Subcutaneous adipose tissue (tissue), 4 donors: ENCODE measurements around the gene CACNA1G. TPM values are rescaled to one million over a fixed set of nuclear protein-coding genes. Genes with fewer than 3 reads are reported as not detected.

Experiments used
- total RNA-seq, 4 donors: library from RNA; depleted of rRNA; stranded (reverse); fragments of >200 nt; gene quantifications; one replicate each; pipeline ENCODE4 v1.1.0, GENCODE V29; 2016
- TF ChIP-seq, protein P1 (sequence below): fragments of 450-650 bp; IDR thresholded peaks from one replicate; pipeline ENCODE4 v1.5.1; 2016; ENCODE audit warnings: low read depth, mild to moderate bottlenecking, control low read depth, antibody characterized with exemption, moderate library complexity

Gene CACNA1G
- total RNA-seq, 4 donors from 2014 or later = 0.17 to 0.44 TPM; not detected in 2

DNA sequence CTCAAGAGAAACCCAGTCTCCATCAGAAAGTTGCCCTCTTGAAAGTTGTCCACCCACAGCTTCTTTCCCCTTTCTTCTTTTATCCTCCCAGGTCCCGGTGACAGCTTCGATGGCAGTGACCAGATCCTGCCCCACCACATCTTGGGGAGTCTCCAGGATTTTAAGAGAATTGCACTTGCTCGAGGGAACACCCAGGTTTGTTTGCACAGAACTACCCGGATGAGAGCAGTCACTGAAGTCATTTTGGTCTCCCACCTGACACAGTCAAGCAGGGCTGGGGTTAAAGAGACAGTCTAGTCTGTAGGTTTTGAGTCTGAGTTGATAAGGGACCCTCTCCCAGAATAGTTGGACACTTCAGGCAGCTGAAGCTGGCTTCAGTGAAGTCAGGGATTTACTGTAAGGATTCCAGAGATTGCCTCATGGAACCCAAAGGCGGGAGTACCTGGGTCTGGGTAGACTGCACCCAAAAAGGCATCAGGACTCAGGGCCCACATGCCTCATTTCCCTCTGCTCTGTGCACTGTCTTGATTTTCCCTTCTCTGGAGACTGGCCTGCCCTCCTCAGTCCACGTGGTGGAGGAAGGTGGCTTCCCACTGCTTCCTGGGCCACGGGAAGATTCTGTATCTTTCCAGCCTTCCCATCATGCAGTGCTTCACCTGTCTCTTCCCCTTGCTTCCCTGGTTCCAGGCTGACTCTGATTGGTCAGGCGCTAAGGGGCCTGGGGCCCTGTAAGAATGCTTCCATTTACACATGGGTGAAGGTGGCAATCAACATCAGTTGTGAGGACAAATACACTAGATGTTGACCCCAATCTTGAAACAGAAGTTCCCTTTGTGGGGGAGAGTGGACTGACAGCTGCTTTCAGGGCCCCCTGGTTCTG is 42.8 kb upstream of the CACNA1G start:
- TF ChIP-seq, protein P1, sequence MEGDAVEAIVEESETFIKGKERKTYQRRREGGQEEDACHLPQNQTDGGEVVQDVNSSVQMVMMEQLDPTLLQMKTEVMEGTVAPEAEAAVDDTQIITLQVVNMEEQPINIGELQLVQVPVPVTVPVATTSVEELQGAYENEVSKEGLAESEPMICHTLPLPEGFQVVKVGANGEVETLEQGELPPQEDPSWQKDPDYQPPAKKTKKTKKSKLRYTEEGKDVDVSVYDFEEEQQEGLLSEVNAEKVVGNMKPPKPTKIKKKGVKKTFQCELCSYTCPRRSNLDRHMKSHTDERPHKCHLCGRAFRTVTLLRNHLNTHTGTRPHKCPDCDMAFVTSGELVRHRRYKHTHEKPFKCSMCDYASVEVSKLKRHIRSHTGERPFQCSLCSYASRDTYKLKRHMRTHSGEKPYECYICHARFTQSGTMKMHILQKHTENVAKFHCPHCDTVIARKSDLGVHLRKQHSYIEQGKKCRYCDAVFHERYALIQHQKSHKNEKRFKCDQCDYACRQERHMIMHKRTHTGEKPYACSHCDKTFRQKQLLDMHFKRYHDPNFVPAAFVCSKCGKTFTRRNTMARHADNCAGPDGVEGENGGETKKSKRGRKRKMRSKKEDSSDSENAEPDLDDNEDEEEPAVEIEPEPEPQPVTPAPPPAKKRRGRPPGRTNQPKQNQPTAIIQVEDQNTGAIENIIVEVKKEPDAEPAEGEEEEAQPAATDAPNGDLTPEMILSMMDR = no peak

DNA sequence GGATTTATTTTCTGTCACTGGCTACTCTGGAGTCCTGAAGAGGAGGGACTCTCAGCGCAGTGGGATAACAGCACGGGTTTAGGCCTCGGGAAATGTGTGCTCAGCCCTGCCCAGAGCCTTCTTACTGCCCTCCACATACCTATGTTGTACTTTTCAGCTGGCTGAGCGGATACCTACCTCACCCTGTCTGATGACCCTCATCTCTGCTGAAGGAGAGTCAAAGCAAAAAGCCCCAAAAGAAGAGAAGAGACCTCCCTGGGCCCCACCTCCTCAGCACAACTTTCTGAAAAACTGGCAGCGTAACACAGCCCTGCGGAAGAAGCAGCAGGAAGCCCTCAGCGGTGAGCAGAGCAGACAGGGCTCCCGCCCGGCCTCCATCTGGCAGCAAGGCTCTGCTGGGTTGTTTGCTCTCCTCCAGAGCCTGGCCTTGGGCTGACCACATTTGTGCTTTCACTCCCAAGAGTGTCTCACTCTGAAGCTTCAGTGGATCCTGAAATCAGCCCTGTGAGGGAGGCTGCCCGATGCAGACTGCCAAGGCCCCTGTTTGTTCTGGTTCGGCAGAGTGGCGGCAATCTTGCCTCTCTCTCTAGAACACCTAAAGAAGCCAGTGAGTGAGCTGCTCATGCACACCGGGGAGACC is 42.0 kb upstream of the CACNA1G start:
- TF ChIP-seq, protein P1 = no peak

DNA sequence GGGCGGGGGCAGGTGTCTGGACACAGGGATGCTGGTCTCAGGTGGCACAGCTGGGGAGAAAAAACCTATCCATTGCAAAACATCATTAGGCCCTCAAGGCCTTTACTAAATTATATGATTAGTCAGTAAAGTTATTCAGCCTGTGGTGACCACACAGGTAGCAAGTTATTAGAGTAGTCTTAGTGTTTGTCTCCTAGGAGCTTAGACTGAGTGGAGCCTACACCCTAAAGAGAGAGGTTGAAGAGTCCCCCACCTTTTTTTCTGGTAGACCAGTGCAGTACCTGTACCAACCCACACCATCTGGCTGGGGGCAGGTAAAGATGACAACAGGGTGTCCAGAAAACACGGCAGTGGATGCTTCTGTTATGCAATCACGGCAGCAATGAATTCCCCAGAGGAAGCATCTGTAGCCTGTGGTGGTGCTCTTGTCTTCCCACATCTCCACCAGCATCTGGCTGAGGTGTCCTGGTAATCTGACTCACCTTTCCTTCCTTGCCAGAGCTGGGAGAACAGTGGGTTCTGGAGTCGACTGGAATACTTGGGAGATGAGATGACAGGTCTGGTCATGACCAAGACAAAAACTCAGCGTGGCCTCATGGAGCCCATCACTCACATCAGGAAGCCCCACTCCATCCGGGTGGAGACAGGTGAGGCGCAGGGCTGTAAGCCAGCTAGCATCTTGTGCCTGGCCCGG is 41.2 kb upstream of the CACNA1G start:
- TF ChIP-seq, protein P1 = no peak

DNA sequence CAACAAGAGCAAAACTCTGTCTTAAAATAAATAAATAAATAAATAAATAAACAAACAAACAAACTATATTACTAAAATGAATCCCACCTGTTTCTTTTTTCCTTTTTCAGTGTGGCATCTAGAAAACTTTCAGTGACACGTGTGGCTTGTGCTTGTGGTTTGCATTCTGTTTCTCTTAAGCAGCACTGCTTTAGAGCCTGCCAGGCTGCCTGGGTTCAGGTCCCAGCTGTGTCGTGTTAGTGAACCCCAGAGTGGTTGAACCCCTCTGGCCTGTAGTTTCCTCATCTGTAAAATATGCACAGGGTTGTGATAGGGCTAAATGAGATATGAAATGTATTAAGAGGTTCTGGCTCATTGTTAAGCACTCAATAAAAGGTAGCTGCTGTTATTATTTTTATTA is 40.0 kb upstream of the CACNA1G start:
- TF ChIP-seq, protein P1 = no peak

DNA sequence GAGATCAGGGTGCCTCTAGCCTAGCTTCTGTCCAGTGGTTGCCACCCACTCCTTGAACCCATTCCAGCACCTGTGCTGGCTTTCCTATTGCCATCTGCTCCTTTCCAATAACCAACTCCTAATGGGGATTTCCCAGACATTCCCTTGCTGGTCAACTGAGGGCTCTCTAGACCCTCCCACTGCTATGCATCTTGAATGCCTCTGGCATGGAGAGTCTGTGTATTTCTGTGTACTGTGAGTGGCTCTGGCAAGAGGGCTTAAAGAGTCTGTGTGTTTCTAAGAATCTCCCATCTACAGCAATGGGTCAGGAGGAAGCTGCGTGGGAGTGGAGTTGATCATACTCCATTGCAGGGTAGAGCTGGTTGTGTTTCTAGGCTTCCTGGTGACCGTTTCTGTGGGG is 39.0 kb upstream of the CACNA1G start:
- TF ChIP-seq, protein P1 = no peak

DNA sequence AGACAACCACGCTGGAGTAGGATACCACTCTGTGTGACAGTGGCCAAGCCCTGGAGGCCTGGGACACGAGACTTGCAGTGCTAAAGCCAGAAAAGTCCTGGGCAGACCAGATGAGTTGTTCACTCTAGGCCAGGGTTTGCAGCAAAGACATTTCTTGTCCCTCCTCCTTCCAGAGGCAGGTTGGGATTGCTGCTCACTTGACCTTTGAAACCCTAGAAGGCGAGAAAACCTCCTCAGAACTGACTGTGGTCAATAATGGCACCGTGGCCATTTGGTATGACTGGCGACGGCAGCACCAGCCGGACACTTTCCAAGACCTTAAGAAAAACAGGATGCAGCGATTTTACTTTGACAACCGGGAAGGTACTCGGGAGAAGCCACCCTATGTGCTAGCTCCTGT is 37.7 kb upstream of the CACNA1G start:
- TF ChIP-seq, protein P1 = no peak

DNA sequence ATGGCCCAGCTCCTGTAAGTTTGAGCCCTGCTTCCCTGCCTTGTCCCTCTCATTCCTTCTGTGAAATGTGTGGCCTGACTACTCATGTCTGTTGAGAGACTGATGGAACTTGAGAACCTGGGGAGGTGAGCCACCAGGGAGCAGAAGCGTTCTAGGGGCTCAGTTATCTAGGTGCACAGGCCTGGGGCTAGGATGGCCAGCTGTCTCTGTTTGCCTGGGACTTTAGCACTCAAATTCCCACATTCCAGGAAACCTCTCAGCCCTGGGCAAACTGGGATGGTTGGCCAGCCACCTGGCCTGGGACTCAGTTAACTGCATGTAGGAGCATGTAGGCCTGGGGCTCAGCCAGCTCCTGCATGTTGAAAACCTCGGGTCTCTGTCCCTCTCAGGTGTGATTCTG is 37.3 kb upstream of the CACNA1G start:
- TF ChIP-seq, protein P1 = no peak
